Endodermal cell (in vitro differentiated cells): Measurements from ENCODE around the gene AP1G2. TPM values are rescaled to one million over a fixed set of nuclear protein-coding genes. Genes with fewer than 3 reads are reported as not detected.

ENCODE experiments used
- DNase-seq: peaks from one replicate; pipeline ENCODE4 v3.0.0-alpha.2; 2017
- H3K27ac ChIP-seq: 2 replicates; pipeline ENCODE4 v1.5.1; 2013; ENCODE audit warnings: mild to moderate bottlenecking, low read depth, low read length, moderate library complexity
- H3K27me3 ChIP-seq: 2 replicates; pipeline ENCODE4 v1.6.1; 2013; ENCODE audit warnings: mild to moderate bottlenecking, low read length, moderate library complexity; ENCODE audit not compliant: insufficient read depth, control insufficient read depth, poor library complexity, severe bottlenecking
- H3K36me3 ChIP-seq: 2 replicates; pipeline ENCODE4 v1.7.0; 2013; ENCODE audit warnings: mild to moderate bottlenecking, low read length, moderate library complexity; ENCODE audit not compliant: control insufficient read depth, insufficient read depth
- H3K4me1 ChIP-seq: one replicate; pipeline ENCODE4 v1.7.0; 2013; ENCODE audit warnings: low read length; ENCODE audit not compliant: control insufficient read depth, insufficient read depth
- H3K4me3 ChIP-seq: 2 replicates; pipeline ENCODE4 v1.5.1; 2013; ENCODE audit warnings: mild to moderate bottlenecking, low read length, moderate library complexity
- H3K9ac ChIP-seq: 2 replicates; pipeline ENCODE4 v1.6.1; 2013; ENCODE audit warnings: mild to moderate bottlenecking, low read length, moderate library complexity; ENCODE audit not compliant: poor library complexity, severe bottlenecking; ENCODE audit errors: extremely low read depth
- H3K9me3 ChIP-seq: 2 replicates; pipeline ENCODE4 v1.6.1; 2013; ENCODE audit warnings: mild to moderate bottlenecking, low read length, moderate library complexity; ENCODE audit not compliant: control insufficient read depth
- H3K27ac Mint-ChIP-seq: 2 replicates; pipeline ENCODE4 v1.8.0; 2020; ENCODE audit warnings: mixed read lengths
- H3K27me3 Mint-ChIP-seq: 2 replicates; pipeline ENCODE4 v1.8.0; 2021; ENCODE audit warnings: mild to moderate bottlenecking, mixed read lengths; ENCODE audit not compliant: insufficient read depth
- H3K36me3 Mint-ChIP-seq: 2 replicates; pipeline ENCODE4 v1.8.0; 2020; ENCODE audit warnings: low read depth, mixed read lengths
- H3K4me1 Mint-ChIP-seq: 2 replicates; pipeline ENCODE4 v1.8.0; 2020; ENCODE audit warnings: mixed read lengths
- H3K4me3 Mint-ChIP-seq: 2 replicates; pipeline ENCODE4 v1.8.0; 2020; ENCODE audit warnings: mild to moderate bottlenecking, moderate library complexity, mixed read lengths
- H3K9me3 Mint-ChIP-seq: 2 replicates; pipeline ENCODE4 v1.8.0; 2020; ENCODE audit warnings: mild to moderate bottlenecking, mixed read lengths
- WGBS, 2 experiments: methylation state at CpG; one replicate each; pipeline versions ENCODE4 v1.1.5 to v1.1.7; 2013; ENCODE audit warnings: missing lambda C conversion rate in 2 of 2, mixed read lengths in 1 of 2; ENCODE audit not compliant: insufficient coverage in 1 of 2, insufficient read length in 1 of 2; 5-methylcytosine and 5-hydroxymethylcytosine counted together
- total RNA-seq, 2 donors: library from RNA; stranded (reverse); fragmentation: NEBNext Ultra II Directional in 1 of 2; extraction: Animal tissue kit (Norgen Biotek cat#: 25700) in 1 of 2; gene quantifications; 2 replicates in 1 of 2; 3 replicates in 1 of 2; pipeline ENCODE4 v1.2.1, GENCODE V29; 2021
- TF ChIP-seq, protein P1 (sequence below): fragments of 200-600 bp; sonication (generic); conservative IDR thresholded peaks from 2 replicates; pipeline ENCODE4 v1.5.0; 2021; ENCODE audit warnings: antibody characterized with exemption, mild to moderate bottlenecking

AP1G2 gene
- total RNA-seq, 2 donors from 2014 or later, result 203 to 209 TPM

DNA sequence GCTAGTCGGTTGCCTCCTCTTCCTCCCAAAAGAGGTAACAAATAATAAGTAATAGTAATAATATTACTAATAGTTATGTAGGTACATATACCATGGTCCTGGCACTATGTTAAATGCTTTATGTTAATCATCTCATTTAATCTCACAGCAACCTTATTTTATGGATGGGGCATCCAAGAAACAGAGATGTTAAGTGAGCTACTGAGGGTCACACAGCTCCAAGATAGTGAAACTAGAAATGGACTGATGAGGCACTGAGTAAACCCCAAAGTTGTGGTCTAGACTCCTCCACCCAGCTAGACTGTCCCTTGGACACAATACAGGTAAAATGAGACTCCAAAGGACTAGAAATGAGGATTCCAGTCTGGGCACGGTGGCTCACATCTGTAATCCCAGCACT, 31.1 kb downstream of the AP1G2 start:
- Histone ChIP-seq H3K4me1 (peaks cover 12% of the 10 kb centered on the region), H3K9me3 (no peaks in the 10 kb centered on the region), H3K4me3 (no peak overlapping the region), H3K27ac (no peak overlapping the region), H3K36me3 (peaks cover 3% of the 10 kb centered on the region), H3K27me3 (no peaks in the 10 kb centered on the region), H3K9ac (no peak overlapping the region)
- no peak overlapping the region for H3K27ac Mint-ChIP-seq
- H3K9me3 Mint-ChIP-seq, result no peaks in the 10 kb centered on the region
- no peaks in the 10 kb centered on the region for H3K27me3 Mint-ChIP-seq
- no peak for DNase-seq
- TF ChIP-seq, protein P1, sequence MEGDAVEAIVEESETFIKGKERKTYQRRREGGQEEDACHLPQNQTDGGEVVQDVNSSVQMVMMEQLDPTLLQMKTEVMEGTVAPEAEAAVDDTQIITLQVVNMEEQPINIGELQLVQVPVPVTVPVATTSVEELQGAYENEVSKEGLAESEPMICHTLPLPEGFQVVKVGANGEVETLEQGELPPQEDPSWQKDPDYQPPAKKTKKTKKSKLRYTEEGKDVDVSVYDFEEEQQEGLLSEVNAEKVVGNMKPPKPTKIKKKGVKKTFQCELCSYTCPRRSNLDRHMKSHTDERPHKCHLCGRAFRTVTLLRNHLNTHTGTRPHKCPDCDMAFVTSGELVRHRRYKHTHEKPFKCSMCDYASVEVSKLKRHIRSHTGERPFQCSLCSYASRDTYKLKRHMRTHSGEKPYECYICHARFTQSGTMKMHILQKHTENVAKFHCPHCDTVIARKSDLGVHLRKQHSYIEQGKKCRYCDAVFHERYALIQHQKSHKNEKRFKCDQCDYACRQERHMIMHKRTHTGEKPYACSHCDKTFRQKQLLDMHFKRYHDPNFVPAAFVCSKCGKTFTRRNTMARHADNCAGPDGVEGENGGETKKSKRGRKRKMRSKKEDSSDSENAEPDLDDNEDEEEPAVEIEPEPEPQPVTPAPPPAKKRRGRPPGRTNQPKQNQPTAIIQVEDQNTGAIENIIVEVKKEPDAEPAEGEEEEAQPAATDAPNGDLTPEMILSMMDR, result no peak
- 97% methylated on average over 1 of the region's 2 CpGs; no CpG with 5 or more reads in 1 of the 2 experiments for WGBS, 2 experiments
- peaks cover 28% of the 10 kb centered on the region for H3K4me1 Mint-ChIP-seq
- H3K36me3 Mint-ChIP-seq, result peaks cover 16% of the 10 kb centered on the region
- no peak overlapping the region for H3K4me3 Mint-ChIP-seq

DNA sequence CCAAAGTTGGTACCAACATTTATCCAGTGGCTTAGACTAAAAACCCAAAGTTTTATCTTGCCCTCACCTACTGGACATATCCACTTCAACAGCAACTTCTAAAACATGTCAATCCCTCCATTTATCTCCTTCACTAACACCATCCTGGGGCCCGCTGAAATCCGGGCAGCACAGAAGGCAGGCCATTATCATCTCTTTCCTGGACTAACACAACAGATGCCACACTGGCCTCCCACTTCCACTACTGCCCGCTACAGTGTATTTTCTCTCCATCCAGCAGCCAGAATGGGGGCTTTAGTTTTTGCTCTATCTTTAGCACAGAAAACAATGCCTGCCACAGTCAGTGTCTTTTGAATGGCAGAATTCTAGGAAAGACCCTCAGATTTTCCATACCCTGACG, 31.6 kb downstream of the AP1G2 start:
- no peaks in the 10 kb centered on the region for H3K9me3 ChIP-seq
- TF ChIP-seq, protein P1, result no peak
- Mint-ChIP-seq H3K9me3 (no peaks in the 10 kb centered on the region), H3K27me3 (no peaks in the 10 kb centered on the region), H3K27ac (no peak overlapping the region), H3K4me3 (no peak overlapping the region), H3K36me3 (peaks cover 16% of the 10 kb centered on the region), H3K4me1 (peaks cover 28% of the 10 kb centered on the region)
- H3K27me3 ChIP-seq, result no peaks in the 10 kb centered on the region
- 93 to 96% methylated on average over 4 of the region's 4 CpGs for WGBS, 2 experiments
- no peak overlapping the region for H3K4me3 ChIP-seq
- peaks cover 12% of the 10 kb centered on the region for H3K4me1 ChIP-seq
- no peak overlapping the region for H3K9ac ChIP-seq
- no peak overlapping the region for H3K27ac ChIP-seq
- no peak for DNase-seq
- peaks cover 3% of the 10 kb centered on the region for H3K36me3 ChIP-seq

DNA sequence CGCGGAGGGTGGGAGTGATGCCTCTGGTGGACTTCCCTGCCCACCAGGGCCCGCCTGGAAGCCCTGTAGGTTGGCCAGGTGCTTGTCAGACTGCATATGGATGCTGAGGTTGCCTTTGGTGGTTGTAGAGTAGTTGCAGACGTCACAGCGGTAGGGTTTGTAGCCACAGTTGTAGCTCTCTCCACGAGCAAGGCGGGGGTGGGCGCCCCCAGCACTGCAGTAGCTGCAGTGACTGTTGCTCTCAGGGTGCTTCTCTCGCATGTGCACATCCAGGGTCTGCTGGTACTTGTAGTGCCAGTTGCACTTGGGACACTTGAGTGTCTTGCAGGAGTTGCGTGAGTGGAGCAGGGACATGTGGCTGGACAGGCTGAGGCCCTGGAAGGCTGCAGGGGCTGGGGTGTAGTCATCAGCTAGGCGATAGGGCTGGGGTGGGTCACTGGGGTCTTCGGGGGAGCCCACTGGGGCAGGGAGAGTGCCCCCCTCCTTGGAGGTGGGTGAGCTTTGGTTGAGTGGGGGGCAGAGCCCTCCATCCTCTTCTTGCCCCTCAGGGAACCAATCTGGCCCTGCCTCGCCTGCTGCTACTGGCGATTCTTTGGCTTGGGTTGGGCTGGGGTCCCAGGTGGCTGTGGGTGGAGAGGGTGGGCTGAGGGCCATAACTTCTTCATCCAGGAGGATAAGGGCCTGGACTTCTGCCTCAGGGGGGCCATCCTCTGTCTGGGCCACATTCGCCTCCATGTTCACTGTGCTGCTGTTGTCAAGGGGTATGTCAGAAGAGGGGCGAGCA, 33.7 kb downstream of the AP1G2 start:
- H3K9ac ChIP-seq, result no peak overlapping the region
- peaks cover 3% of the 10 kb centered on the region for H3K36me3 ChIP-seq
- H3K27me3 Mint-ChIP-seq, result no peaks in the 10 kb centered on the region
- no peak overlapping the region for H3K4me3 ChIP-seq
- H3K9me3 ChIP-seq, result no peaks in the 10 kb centered on the region
- WGBS, 2 experiments, result 92 to 95% methylated on average over 13 to 16 of the region's 16 CpGs
- no peak overlapping the region for H3K27ac Mint-ChIP-seq
- H3K4me1 ChIP-seq, result peaks cover 12% of the 10 kb centered on the region
- H3K36me3 Mint-ChIP-seq, result peaks cover 14% of the 10 kb centered on the region
- peaks cover 19% of the 10 kb centered on the region for H3K4me1 Mint-ChIP-seq
- TF ChIP-seq, protein P1, result no peak
- H3K27me3 ChIP-seq, result no peaks in the 10 kb centered on the region
- H3K4me3 Mint-ChIP-seq, result no peak overlapping the region
- no peaks in the 10 kb centered on the region for H3K9me3 Mint-ChIP-seq
- no peak overlapping the region for H3K27ac ChIP-seq
- DNase-seq, result no peak
